GM12873 (cell line): ENCODE results near the gene MMEL1.

Experiments used
- TF ChIP-seq, protein P1 (sequence below): IDR thresholded peaks from 2 replicates; pipeline ENCODE4 v1.5.1; 2012; ENCODE audit warnings: low read depth, mild to moderate bottlenecking, moderate library complexity, low read length, control low read depth; ENCODE audit not compliant: insufficient read depth; ENCODE audit errors: missing control alignments

Gene MMEL1

DNA sequence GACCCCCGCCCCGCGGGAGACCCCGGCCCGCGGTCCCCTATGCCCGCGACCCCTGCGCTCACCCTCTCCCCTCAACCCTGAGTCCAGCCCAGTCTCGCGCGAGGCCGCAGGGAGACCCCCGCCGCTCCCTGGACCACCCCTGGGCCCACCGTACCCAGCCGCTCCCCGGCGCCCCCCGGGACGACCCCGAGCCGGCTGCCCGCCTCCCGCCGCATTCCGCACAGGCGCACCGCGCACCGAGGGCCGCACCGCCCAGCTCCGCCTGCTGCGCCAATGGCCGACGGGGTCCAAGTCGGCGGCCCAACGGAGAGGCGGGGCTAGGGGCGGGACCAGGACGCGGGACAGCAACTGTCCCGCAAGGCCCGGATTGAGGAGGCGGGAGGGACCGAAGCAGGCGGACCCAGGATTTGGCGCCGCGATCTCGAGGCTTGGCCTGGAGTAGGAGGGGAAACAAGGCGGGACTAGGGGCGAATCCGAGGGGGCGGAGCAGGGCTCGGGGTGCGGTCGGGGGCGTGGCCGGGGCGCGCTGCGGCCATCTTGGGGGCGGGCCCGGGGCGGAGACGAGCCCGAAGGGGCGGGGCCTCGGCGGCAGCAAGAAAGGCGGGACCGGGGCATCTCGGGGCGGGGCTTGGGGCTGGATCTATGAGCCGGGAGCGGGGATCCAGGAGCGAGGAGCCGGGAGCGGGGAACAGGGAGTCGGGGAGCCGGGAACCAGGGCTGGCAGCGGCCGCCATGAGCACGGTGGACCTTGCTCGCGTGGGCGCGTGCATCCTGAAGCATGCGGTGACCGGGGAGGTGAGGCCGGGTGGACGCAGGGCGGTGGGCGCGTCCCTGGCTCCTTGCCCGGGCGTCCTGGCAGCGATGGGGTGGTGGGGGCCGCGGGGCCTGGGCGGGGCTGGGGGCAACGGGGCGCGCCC, 46.4 kb downstream of the MMEL1 start, which contains the start of gene PRXL2B:
TSS of gene PRXL2B (plus strand) at position 624 of the 917 bp plus-strand sequence. CDS start at position 733, 109 bp downstream.
- TF ChIP-seq, protein P1, sequence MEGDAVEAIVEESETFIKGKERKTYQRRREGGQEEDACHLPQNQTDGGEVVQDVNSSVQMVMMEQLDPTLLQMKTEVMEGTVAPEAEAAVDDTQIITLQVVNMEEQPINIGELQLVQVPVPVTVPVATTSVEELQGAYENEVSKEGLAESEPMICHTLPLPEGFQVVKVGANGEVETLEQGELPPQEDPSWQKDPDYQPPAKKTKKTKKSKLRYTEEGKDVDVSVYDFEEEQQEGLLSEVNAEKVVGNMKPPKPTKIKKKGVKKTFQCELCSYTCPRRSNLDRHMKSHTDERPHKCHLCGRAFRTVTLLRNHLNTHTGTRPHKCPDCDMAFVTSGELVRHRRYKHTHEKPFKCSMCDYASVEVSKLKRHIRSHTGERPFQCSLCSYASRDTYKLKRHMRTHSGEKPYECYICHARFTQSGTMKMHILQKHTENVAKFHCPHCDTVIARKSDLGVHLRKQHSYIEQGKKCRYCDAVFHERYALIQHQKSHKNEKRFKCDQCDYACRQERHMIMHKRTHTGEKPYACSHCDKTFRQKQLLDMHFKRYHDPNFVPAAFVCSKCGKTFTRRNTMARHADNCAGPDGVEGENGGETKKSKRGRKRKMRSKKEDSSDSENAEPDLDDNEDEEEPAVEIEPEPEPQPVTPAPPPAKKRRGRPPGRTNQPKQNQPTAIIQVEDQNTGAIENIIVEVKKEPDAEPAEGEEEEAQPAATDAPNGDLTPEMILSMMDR = no peak

DNA sequence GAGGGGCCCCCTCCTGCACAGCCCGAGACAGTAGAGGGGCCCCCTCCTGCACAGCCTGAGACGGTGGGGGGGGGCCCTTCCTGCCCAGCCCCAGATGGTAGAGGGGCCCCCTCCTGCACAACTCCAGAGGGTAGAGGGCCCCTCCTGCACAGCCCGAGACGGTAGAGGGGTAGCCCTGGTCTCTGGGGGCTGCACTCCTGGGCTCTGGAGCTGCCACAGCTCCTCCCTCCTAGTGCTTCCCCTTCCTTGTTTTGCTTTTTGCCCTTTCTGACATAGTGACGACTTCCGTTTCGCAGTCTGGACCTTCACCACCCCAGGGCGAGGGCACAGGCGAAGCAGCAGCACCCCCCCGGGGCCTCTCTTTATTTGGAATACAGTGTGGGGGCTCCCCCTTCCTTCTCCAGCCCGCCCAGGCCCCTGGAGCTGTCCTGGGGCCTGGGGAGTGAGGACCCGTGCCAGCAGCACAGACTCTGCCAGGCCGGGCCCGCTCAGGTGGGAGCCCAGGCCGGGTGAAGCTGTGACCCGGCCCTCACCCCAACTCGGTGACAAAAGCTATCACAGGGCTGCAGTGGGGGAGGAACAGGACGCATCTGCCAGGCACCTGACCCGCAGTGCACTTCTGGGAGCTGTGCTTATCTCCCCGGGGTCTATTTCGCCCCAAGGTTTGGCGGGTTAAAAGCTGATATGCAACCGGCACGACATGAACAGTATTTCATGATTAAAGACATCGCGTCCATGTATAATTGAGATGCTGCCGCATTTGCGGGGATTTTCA, 47.3 kb downstream of the MMEL1 start:
- TF ChIP-seq, protein P1 = no peak

DNA sequence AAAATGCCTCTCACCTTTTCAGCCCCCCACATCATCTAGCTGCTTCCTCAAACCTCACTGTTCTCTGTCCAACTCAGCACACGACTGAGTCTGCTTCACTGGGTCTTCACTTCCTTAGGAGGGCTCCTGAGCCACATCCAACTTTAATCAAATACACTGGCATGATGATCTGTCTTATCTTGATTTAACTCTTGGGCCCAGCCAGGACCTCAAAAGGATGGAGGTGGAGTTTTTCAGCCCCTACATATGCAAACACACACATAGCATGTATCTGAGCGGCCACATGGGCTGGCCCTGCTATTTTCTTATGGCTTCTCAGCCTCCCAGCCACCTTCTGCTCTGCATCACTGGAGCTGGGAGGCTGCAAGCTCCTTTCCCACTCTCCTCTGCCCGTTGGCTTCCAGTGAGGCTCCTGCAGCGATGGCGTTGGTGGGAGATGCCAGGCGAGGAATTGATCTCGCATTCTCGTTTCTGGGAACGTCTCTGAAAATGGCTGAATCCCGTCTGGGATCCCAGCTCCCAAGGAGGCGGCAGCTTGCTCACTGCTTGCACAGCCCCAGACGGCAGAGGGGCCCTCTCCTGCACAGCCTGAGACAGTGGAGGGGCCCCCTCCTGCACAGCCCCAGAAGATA, 48.0 kb downstream of the MMEL1 start:
- TF ChIP-seq, protein P1 = no peak

DNA sequence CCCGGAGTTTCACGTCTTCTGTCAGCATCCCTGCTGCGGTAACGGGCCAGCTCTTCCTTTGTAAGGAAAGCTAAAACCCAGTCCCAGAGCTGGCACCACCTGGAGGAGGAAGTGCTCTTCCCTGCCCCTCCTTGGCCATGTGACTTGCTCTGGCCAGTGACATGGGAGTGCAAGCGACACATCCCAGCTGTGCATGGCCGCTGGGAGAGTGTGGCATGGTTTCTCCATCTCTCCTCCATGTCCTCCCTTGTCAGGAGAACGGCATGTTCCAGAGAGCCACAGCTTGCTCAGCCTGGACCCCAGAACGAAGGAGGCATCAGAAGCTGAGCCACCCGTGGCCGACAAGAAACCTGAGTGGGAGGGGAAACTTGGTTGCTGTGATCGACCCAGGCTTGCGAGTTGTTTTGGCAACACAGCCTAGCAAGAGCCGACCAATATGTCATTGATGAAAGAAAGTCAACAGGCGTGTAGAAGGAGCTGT, 48.9 kb downstream of the MMEL1 start:
- TF ChIP-seq, protein P1 = no peak

DNA sequence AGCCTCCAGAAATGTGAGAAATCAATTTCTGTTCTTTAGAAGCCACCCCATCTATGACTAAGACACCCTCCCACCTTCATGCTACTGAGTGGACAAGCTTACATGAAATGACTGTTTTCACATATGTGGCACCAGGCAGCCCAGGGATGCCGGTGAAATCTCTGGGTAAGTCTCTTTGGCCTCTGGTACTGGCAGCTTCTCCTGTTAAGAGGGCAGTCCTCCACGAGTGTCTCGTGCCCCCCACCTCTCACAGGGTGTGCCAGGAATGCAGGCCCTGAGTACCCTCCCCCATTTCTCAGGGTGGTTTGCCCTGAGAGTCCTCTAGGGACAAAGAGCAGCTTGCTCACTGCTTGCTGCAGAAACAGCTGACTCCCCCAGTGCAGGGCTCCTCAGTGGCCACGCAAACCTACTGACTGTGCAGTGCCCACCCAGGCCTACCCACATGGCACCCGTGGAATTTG, 49.5 kb downstream of the MMEL1 start:
- TF ChIP-seq, protein P1 = no peak

DNA sequence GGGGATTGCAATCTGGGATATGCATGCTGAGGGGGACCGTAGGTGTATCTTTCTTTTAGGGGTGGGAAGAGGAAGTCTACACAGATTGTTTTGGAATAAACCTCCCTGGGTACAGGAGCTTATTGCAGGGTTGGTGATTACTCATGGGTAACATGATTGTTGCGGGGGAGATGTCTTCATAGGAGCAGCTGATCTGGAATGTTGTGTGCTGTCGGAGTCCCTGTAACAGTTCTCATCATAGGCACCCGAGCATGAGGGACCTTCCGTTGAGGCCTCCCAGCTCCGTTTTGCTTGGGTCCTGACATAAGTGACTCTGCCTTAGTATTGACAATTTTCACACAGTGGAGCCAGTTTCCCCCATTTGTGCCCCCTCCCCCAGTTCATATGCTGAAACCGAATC, 50.4 kb downstream of the MMEL1 start:
- TF ChIP-seq, protein P1 = no peak
